ENCODE measurements around the gene CDCA5. TPM values are rescaled to one million over a fixed set of nuclear protein-coding genes. Genes with fewer than 3 reads are reported as not detected.
A peak's percentile ranks its signal among the peaks of the same experiment; 100 is the strongest.

CDCA5 gene
- total RNA-seq, 2 donors from 2014 or later, result 0.54 to 5.3 TPM

GRCh38 chr11:65055538-65055937 is 28.3 kb downstream of the CDCA5 start:
- Histone ChIP-seq H3K36me3 (no peaks in the 10 kb centered on the region), H3K27ac (no peak overlapping the region), H3K4me3 (no peak overlapping the region), H3K27me3 (replicated peaks; ENCODE audit: insufficient read depth) (no peaks in the 10 kb centered on the region), H3K4me1 (ENCODE audit: control insufficient read depth in 1 of 2, low read depth in 2 of 2) (no peaks in the 10 kb centered on the region), H3K9me3 (no peaks in the 10 kb centered on the region)
- TF ChIP-seq, protein P1, sequence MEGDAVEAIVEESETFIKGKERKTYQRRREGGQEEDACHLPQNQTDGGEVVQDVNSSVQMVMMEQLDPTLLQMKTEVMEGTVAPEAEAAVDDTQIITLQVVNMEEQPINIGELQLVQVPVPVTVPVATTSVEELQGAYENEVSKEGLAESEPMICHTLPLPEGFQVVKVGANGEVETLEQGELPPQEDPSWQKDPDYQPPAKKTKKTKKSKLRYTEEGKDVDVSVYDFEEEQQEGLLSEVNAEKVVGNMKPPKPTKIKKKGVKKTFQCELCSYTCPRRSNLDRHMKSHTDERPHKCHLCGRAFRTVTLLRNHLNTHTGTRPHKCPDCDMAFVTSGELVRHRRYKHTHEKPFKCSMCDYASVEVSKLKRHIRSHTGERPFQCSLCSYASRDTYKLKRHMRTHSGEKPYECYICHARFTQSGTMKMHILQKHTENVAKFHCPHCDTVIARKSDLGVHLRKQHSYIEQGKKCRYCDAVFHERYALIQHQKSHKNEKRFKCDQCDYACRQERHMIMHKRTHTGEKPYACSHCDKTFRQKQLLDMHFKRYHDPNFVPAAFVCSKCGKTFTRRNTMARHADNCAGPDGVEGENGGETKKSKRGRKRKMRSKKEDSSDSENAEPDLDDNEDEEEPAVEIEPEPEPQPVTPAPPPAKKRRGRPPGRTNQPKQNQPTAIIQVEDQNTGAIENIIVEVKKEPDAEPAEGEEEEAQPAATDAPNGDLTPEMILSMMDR (IDR thresholded peaks at IDR 0.05), result no peak
- ATAC-seq (ENCODE audit: insufficient number of reproducible peaks, low FRiP score, low read depth) (no peak), DNase-seq (ENCODE audit: low spot score) (no peak)

GRCh38 chr11:65053827-65054508 is 29.9 kb downstream of the CDCA5 start:
- DNase-seq (ENCODE audit: low spot score) (no peak), ATAC-seq (ENCODE audit: insufficient number of reproducible peaks, low FRiP score, low read depth) (no peak)
- no peaks in the 10 kb centered on the region for H3K36me3 ChIP-seq
- no peak overlapping the region for H3K4me3 ChIP-seq
- H3K4me1 ChIP-seq (ENCODE audit: control insufficient read depth in 1 of 2, low read depth in 2 of 2), result no peaks in the 10 kb centered on the region
- no peaks in the 10 kb centered on the region for H3K27me3 ChIP-seq (replicated peaks; ENCODE audit: insufficient read depth)
- TF ChIP-seq, protein P1 (IDR thresholded peaks at IDR 0.05), result no peak
- H3K27ac ChIP-seq, result no peak overlapping the region
- no peaks in the 10 kb centered on the region for H3K9me3 ChIP-seq

DNA sequence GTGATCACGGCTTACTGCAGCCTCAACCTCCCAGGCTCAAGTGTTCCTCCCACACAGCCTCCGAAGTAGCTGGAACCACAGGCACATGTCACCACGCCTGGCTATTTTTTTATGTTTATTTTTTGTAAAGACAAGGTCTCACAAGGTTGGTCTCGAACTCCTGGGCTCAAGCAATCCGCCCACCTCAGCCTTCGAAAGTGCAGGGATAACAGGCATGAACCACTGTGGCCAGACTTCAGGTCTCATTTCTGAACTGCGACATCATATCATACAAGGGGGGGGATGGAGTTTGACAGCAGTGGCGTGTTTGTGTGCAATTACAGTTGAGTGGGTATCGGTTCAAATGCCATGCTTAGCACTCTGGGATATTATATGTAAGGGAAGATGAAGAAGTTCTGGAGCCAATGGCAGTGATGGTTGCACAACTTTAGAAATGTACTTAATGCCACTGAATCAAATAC is 32.4 kb downstream of the CDCA5 start:
- Histone ChIP-seq H3K9me3 (no peaks in the 10 kb centered on the region), H3K27me3 (replicated peaks; ENCODE audit: insufficient read depth) (no peaks in the 10 kb centered on the region), H3K4me3 (no peak overlapping the region), H3K27ac (no peak overlapping the region), H3K4me1 (ENCODE audit: control insufficient read depth in 1 of 2, low read depth in 2 of 2) (peaks cover 2 to 16% of the 10 kb centered on the region in 2 donors), H3K36me3 (no peaks in the 10 kb centered on the region)
- ATAC-seq (ENCODE audit: insufficient number of reproducible peaks, low FRiP score, low read depth), result no peak
- TF ChIP-seq, protein P1 (IDR thresholded peaks at IDR 0.05), result no peak
- DNase-seq (ENCODE audit: low spot score), result no peak

- DNase-seq (ENCODE audit: low spot score) (no peak), ATAC-seq (ENCODE audit: insufficient number of reproducible peaks, low FRiP score, low read depth) (no peak)
- no peaks in the 10 kb centered on the region for H3K27me3 ChIP-seq (replicated peaks; ENCODE audit: insufficient read depth)
Observed at GRCh38 chr11:65047581-65048422, 36.0 kb downstream of the CDCA5 start.

DNA sequence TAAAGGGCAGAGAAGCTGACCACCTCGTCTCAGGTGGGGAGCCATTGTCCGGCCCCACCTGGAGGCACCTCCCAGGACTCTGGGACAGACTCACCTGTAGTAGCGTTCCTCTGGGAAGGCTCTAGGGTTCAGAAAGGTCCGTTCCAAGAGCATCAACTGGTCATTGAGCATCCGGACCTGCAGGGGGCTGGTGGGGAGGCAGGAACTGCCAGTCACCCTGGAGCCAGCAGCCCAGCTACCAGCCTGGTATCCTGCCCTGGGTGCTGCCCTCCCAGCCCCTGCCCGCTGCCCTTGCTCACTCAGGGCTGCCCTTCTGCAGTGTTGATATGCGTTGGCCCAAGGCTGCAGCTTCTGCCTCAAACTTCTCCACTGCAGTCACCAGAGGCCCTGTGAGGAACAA is 38.1 kb downstream of the CDCA5 start:
- no peaks in the 10 kb centered on the region for H3K27me3 ChIP-seq (replicated peaks; ENCODE audit: insufficient read depth)
- TF ChIP-seq, protein P1 (IDR thresholded peaks at IDR 0.05), result no peak
- no peaks in the 10 kb centered on the region for H3K36me3 ChIP-seq
- no peak for ATAC-seq (ENCODE audit: insufficient number of reproducible peaks, low FRiP score, low read depth)
- H3K27ac ChIP-seq, result no peak overlapping the region
- no peaks in the 10 kb centered on the region for H3K9me3 ChIP-seq
- DNase-seq (ENCODE audit: low spot score), result no peak
- no peak overlapping the region for H3K4me3 ChIP-seq
- peaks cover 8 to 31% of the 10 kb centered on the region in 2 donors for H3K4me1 ChIP-seq (ENCODE audit: control insufficient read depth in 1 of 2, low read depth in 2 of 2)

More at GRCh38 chr11:65047581-65048422, 36.0 kb downstream of the CDCA5 start:
- Histone ChIP-seq H3K36me3 (no peaks in the 10 kb centered on the region), H3K4me3 (peak overlapping the region; percentile 72), H3K9me3 (no peaks in the 10 kb centered on the region), H3K4me1 (ENCODE audit: control insufficient read depth in 1 of 2, low read depth in 2 of 2) (peaks cover 2 to 17% of the 10 kb centered on the region in 2 donors), H3K27ac (peak overlapping the region; percentile 2 to 5)
- TF ChIP-seq, protein P1 (IDR thresholded peaks at IDR 0.05), result no peak

Data from thoracic aorta (tissue), 2 donors.